C4-2B (cell line): ENCODE measurements around the gene KCTD11.

ENCODE experiments used
- ZFX ChIP-seq: fragments of 450-650 bp; IDR thresholded peaks from 2 replicates; pipeline ENCODE4 v1.6.1; 2017
- TF ChIP-seq, protein P1 (sequence below): fragments of 450-650 bp; conservative IDR thresholded peaks from 2 replicates; pipeline ENCODE4 v1.5.1; 2017; ENCODE audit warnings: mild to moderate bottlenecking

DNA sequence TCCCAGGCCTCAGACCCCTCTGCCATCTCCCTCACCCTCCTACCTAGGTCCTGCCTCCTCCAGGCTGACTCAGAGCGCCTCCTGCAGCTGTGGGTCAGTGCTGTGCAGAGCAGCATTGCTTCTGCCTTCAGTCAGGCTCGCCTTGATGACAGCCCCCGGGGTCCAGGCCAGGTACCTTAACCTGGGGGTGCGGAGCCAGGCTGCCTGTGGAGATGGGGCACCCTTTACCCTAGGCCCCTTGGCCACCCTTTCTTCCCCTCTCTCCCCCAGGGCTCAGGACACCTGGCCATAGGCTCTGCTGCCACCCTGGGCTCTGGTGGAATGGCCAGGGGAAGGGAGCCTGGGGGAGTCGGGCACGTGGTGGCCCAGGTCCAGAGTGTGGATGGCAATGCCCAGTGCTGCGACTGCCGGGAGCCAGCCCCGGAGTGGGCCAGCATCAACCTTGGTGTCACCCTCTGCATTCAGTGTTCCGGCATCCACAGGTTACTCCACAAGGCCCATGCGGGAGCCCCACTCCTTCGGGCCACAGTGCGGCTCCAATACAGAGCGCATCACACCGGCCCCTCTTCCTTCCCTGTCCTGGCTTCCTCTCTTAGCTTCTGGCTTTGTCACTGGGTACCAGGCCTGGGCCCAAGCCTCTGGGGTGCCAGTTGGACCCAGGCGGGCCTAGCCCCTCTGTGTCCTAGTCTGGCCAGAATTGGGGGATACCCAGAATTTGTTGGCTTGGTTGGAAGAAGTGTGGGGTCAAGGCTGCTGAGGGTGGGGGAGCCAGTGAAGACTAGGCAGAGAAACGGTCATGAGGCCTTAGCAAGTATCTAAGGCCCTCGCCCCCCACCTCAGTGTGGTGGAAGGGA, 5.0 kb upstream of the KCTD11 start:
- TF ChIP-seq, protein P1, sequence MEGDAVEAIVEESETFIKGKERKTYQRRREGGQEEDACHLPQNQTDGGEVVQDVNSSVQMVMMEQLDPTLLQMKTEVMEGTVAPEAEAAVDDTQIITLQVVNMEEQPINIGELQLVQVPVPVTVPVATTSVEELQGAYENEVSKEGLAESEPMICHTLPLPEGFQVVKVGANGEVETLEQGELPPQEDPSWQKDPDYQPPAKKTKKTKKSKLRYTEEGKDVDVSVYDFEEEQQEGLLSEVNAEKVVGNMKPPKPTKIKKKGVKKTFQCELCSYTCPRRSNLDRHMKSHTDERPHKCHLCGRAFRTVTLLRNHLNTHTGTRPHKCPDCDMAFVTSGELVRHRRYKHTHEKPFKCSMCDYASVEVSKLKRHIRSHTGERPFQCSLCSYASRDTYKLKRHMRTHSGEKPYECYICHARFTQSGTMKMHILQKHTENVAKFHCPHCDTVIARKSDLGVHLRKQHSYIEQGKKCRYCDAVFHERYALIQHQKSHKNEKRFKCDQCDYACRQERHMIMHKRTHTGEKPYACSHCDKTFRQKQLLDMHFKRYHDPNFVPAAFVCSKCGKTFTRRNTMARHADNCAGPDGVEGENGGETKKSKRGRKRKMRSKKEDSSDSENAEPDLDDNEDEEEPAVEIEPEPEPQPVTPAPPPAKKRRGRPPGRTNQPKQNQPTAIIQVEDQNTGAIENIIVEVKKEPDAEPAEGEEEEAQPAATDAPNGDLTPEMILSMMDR, result no peak
- TF ChIP-seq ZFX, result no peak
